C4-2B (cell line): ENCODE results near the gene SLMAP.

Experiments
- CTCF ChIP-seq: fragments of 450-650 bp; conservative IDR thresholded peaks from 2 replicates; pipeline ENCODE4 v1.5.1; 2017; ENCODE audit warnings: mild to moderate bottlenecking
- ZFX ChIP-seq: fragments of 450-650 bp; IDR thresholded peaks from 2 replicates; pipeline ENCODE4 v1.6.1; 2017

GRCh38 chr3:57918123-57918837, 162.2 kb downstream of the SLMAP start:
- no peak for TF ChIP-seq CTCF
- no peak for TF ChIP-seq ZFX
